Measurements from ENCODE around the gene HOXA11.

HOXA11 gene

GRCh38 chr7:27192546-27193334 is 7.7 kb upstream of the HOXA11 start:
- no peak for DNase-seq (ENCODE audit: low spot score)

- DNase-seq (ENCODE audit: low spot score) = no peak
Observed at GRCh38 chr7:27191833-27192545, 7.0 kb upstream of the HOXA11 start.

- DNase-seq (ENCODE audit: low spot score) = no peak
Observed at GRCh38 chr7:27191161-27191731, 6.2 kb upstream of the HOXA11 start.

- no peak for DNase-seq (ENCODE audit: low spot score)
Observed at GRCh38 chr7:27189997-27190748, 5.1 kb upstream of the HOXA11 start.

- no peak for DNase-seq (ENCODE audit: low spot score)
Observed at GRCh38 chr7:27189295-27189996, 4.4 kb upstream of the HOXA11 start.

- DNase-seq (ENCODE audit: low spot score) = no peak
Observed at GRCh38 chr7:27188386-27189294, 3.6 kb upstream of the HOXA11 start.

GRCh38 chr7:27187475-27188385 is 2.7 kb upstream of the HOXA11 start:
- DNase-seq (ENCODE audit: low spot score) = no peak

GRCh38 chr7:27186668-27187474 is 1.8 kb upstream of the HOXA11 start:
- DNase-seq (ENCODE audit: low spot score) = no peak

- no peak for DNase-seq (ENCODE audit: low spot score)
Observed at GRCh38 chr7:27185854-27186667, 1.0 kb upstream of the HOXA11 start.

- DNase-seq (ENCODE audit: low spot score) = no peak
Observed at GRCh38 chr7:27184337-27185012, 557 bp downstream of the HOXA11 start.

- no peak for DNase-seq (ENCODE audit: low spot score)
Observed at GRCh38 chr7:27183682-27184336, 1.2 kb downstream of the HOXA11 start.

- DNase-seq (ENCODE audit: low spot score) = no peak
Observed at GRCh38 chr7:27182861-27183681, 2.0 kb downstream of the HOXA11 start.

- DNase-seq (ENCODE audit: low spot score) = no peak
Observed at GRCh38 chr7:27182285-27182841, 2.7 kb downstream of the HOXA11 start.

GRCh38 chr7:27181795-27182275 is 3.2 kb downstream of the HOXA11 start:
- no peak for DNase-seq (ENCODE audit: low spot score)
